ENCODE data around the gene MUC22.
"Not testable (repeated sequence)": the region's sequence is repeated elsewhere in the genome, so short reads cannot be mapped to it uniquely, and the experiment has no call there.

Gene MUC22

GRCh38 chr6:31060145-31060544, 49.9 kb downstream of the MUC22 start:
- Mint-ChIP-seq H3K9me3 (no peaks in the 10 kb centered on the region), H3K36me3 (ENCODE audit: low read depth) (no peaks in the 10 kb centered on the region), H3K27ac (no peak overlapping the region), H3K27me3 (peaks cover 27% of the 10 kb centered on the region), H3K4me1 (ENCODE audit: low read depth) (no peaks in the 10 kb centered on the region), H3K4me3 (no peak overlapping the region)
- intact Hi-C loops (cut with micrococcal nuclease) = no loop called here

GRCh38 chr6:31063906-31064435, 53.7 kb downstream of the MUC22 start:
- H3K27ac Mint-ChIP-seq = no peak overlapping the region
- no peaks in the 10 kb centered on the region for H3K9me3 Mint-ChIP-seq
- H3K27me3 Mint-ChIP-seq = peaks cover 18% of the 10 kb centered on the region
- no peaks in the 10 kb centered on the region for H3K36me3 Mint-ChIP-seq (ENCODE audit: low read depth)
- H3K4me3 Mint-ChIP-seq = no peak overlapping the region
- intact Hi-C loops (cut with micrococcal nuclease) = no loop called here
- H3K4me1 Mint-ChIP-seq (ENCODE audit: low read depth) = no peaks in the 10 kb centered on the region

GRCh38 chr6:31065556-31065955, 55.3 kb downstream of the MUC22 start:
- H3K27ac Mint-ChIP-seq = no peak overlapping the region
- no peaks in the 10 kb centered on the region for H3K4me1 Mint-ChIP-seq (ENCODE audit: low read depth)
- intact Hi-C loops (cut with micrococcal nuclease) = no loop called here
- peaks cover 18% of the 10 kb centered on the region for H3K27me3 Mint-ChIP-seq
- H3K4me3 Mint-ChIP-seq = no peak overlapping the region
- H3K36me3 Mint-ChIP-seq (ENCODE audit: low read depth) = no peaks in the 10 kb centered on the region
- no peaks in the 10 kb centered on the region for H3K9me3 Mint-ChIP-seq

GRCh38 chr6:31067028-31067427, 56.8 kb downstream of the MUC22 start:
- H3K9me3 Mint-ChIP-seq; H3K4me1 Mint-ChIP-seq (ENCODE audit: low read depth); H3K27ac Mint-ChIP-seq; H3K36me3 Mint-ChIP-seq (ENCODE audit: low read depth); H3K4me3 Mint-ChIP-seq; intact Hi-C loops (cut with micrococcal nuclease): not testable (repeated sequence)
- H3K27me3 Mint-ChIP-seq = peaks cover 12% of the 10 kb centered on the region

GRCh38 chr6:31067891-31068668, 57.8 kb downstream of the MUC22 start:
- intact Hi-C loops (cut with micrococcal nuclease); H3K4me3 Mint-ChIP-seq; H3K9me3 Mint-ChIP-seq; H3K27ac Mint-ChIP-seq; H3K36me3 Mint-ChIP-seq (ENCODE audit: low read depth); H3K4me1 Mint-ChIP-seq (ENCODE audit: low read depth); H3K27me3 Mint-ChIP-seq: not testable (repeated sequence)

GRCh38 chr6:31068669-31069340, 58.5 kb downstream of the MUC22 start:
- no peaks in the 10 kb centered on the region for H3K4me1 Mint-ChIP-seq (ENCODE audit: low read depth)
- no peak overlapping the region for H3K27ac Mint-ChIP-seq
- H3K36me3 Mint-ChIP-seq (ENCODE audit: low read depth) = no peaks in the 10 kb centered on the region
- intact Hi-C loops (cut with micrococcal nuclease) = loop anchor here (1.0 kb wide), 1 partner anchor 154 kb away; no protein-coding TSS in a partner anchor
- H3K9me3 Mint-ChIP-seq = no peaks in the 10 kb centered on the region
- H3K27me3 Mint-ChIP-seq = peaks cover 5% of the 10 kb centered on the region
- no peak overlapping the region for H3K4me3 Mint-ChIP-seq

GRCh38 chr6:31070711-31071197, 60.5 kb downstream of the MUC22 start:
- intact Hi-C loops (cut with micrococcal nuclease) = no loop called here
- Mint-ChIP-seq H3K27me3 (peaks cover 5% of the 10 kb centered on the region), H3K4me3 (no peak overlapping the region), H3K27ac (no peak overlapping the region), H3K36me3 (ENCODE audit: low read depth) (no peaks in the 10 kb centered on the region), H3K9me3 (no peaks in the 10 kb centered on the region), H3K4me1 (ENCODE audit: low read depth) (no peaks in the 10 kb centered on the region)

- intact Hi-C loops (cut with micrococcal nuclease) = no loop called here
- H3K4me1 Mint-ChIP-seq (ENCODE audit: low read depth) = peaks cover under 1% of the 10 kb centered on the region
- no peaks in the 10 kb centered on the region for H3K9me3 Mint-ChIP-seq
- no peak overlapping the region for H3K27ac Mint-ChIP-seq
- H3K36me3 Mint-ChIP-seq (ENCODE audit: low read depth) = no peaks in the 10 kb centered on the region
- H3K4me3 Mint-ChIP-seq = no peak overlapping the region
- peaks cover 7% of the 10 kb centered on the region for H3K27me3 Mint-ChIP-seq
Observed at GRCh38 chr6:31074401-31074800, 64.1 kb downstream of the MUC22 start.

- Mint-ChIP-seq H3K4me3 (no peak overlapping the region), H3K36me3 (ENCODE audit: low read depth) (no peaks in the 10 kb centered on the region), H3K27ac (no peak overlapping the region), H3K27me3 (peaks cover 12% of the 10 kb centered on the region), H3K4me1 (ENCODE audit: low read depth) (peaks cover 6% of the 10 kb centered on the region), H3K9me3 (no peaks in the 10 kb centered on the region)
- intact Hi-C loops (cut with micrococcal nuclease) = no loop called here
Observed at GRCh38 chr6:31075528-31075927, 65.3 kb downstream of the MUC22 start.

GRCh38 chr6:31076611-31077010, 66.3 kb downstream of the MUC22 start:
- Mint-ChIP-seq H3K27me3 (peaks cover 17% of the 10 kb centered on the region), H3K4me3 (no peak overlapping the region), H3K27ac (no peak overlapping the region), H3K9me3 (no peaks in the 10 kb centered on the region), H3K36me3 (ENCODE audit: low read depth) (no peaks in the 10 kb centered on the region), H3K4me1 (ENCODE audit: low read depth) (peaks cover 6% of the 10 kb centered on the region)
- intact Hi-C loops (cut with micrococcal nuclease) = no loop called here

GRCh38 chr6:31079656-31080261, 69.5 kb downstream of the MUC22 start:
- Mint-ChIP-seq H3K4me1 (ENCODE audit: low read depth) (peaks cover 6% of the 10 kb centered on the region), H3K4me3 (no peak overlapping the region)

GRCh38 chr6:31081872-31082271, 71.6 kb downstream of the MUC22 start:
- Mint-ChIP-seq H3K4me1 (ENCODE audit: low read depth) (peaks cover 6% of the 10 kb centered on the region), H3K9me3 (no peaks in the 10 kb centered on the region), H3K27ac (no peak overlapping the region), H3K4me3 (no peak overlapping the region), H3K36me3 (ENCODE audit: low read depth) (no peaks in the 10 kb centered on the region), H3K27me3 (peaks cover 31% of the 10 kb centered on the region)
- intact Hi-C loops (cut with micrococcal nuclease) = loop anchor here (10.0 kb wide), 1 partner anchor 347 kb away; no protein-coding TSS in a partner anchor

More at GRCh38 chr6:31079656-31080261, 69.5 kb downstream of the MUC22 start:
- Mint-ChIP-seq H3K9me3 (no peaks in the 10 kb centered on the region), H3K36me3 (ENCODE audit: low read depth) (no peaks in the 10 kb centered on the region), H3K27me3 (peaks cover 21% of the 10 kb centered on the region), H3K27ac (no peak overlapping the region)
- intact Hi-C loops (cut with micrococcal nuclease) = loop anchor here (2.0 to 10.0 kb wide), 2 partner anchors 165 to 345 kb away; partner anchors contain the start of gene VARS2

- Mint-ChIP-seq H3K9me3 (no peaks in the 10 kb centered on the region), H3K27me3 (peaks cover 29% of the 10 kb centered on the region), H3K36me3 (ENCODE audit: low read depth) (no peaks in the 10 kb centered on the region), H3K27ac (no peak overlapping the region), H3K4me3 (no peak overlapping the region), H3K4me1 (ENCODE audit: low read depth) (peaks cover 11% of the 10 kb centered on the region)
- intact Hi-C loops (cut with micrococcal nuclease) = loop anchor here (10.0 kb wide), 1 partner anchor 349 kb away; no protein-coding TSS in a partner anchor
Observed at GRCh38 chr6:31083742-31084354, 73.6 kb downstream of the MUC22 start.
